HEK293 (cell line): ENCODE data around the gene MMP24OS.

Experiments
- BCL11B ChIP-seq: fragments of 450-650 bp; formaldehyde crosslinking; IDR thresholded peaks from 2 replicates; pipeline ENCODE4 v1.5.1; 2016; ENCODE audit warnings: low read depth, missing biosample characterization, missing genetic modification characterization
- MEIS1 ChIP-seq: sonication (generic); formaldehyde crosslinking; IDR thresholded peaks from 2 replicates; pipeline ENCODE4 v1.8.1; 2022; ENCODE audit warnings: missing genetic modification reagents, mild to moderate bottlenecking, borderline replicate concordance
- MYNN ChIP-seq: fragments of 450-650 bp; formaldehyde crosslinking; IDR thresholded peaks from 2 replicates; pipeline ENCODE4 v1.5.1; 2016; ENCODE audit warnings: missing biosample characterization, missing genetic modification characterization, borderline replicate concordance
- OVOL3 ChIP-seq: fragments of 450-650 bp; formaldehyde crosslinking; IDR thresholded peaks from 2 replicates; pipeline ENCODE4 v1.5.1; 2016; ENCODE audit warnings: missing biosample characterization, missing genetic modification characterization
- SCRT2 ChIP-seq: fragments of 450-650 bp; formaldehyde crosslinking; IDR thresholded peaks from 2 replicates; pipeline ENCODE4 v1.5.1; 2016; ENCODE audit warnings: missing biosample characterization, missing genetic modification characterization
- SETDB1 ChIP-seq: IDR thresholded peaks from one replicate; pipeline ENCODE4 v1.6.1; 2017; ENCODE audit warnings: mild to moderate bottlenecking, low read length, moderate library complexity, mixed read lengths; ENCODE audit not compliant: insufficient read length
- ZFP69B ChIP-seq: fragments of 450-650 bp; formaldehyde crosslinking; IDR thresholded peaks from 2 replicates; pipeline ENCODE4 v1.5.1; 2016; ENCODE audit warnings: missing biosample characterization, missing genetic modification characterization
- ZNF157 ChIP-seq: fragments of 450-650 bp; formaldehyde crosslinking; IDR thresholded peaks from 2 replicates; pipeline ENCODE4 v1.5.1; 2016; ENCODE audit warnings: missing biosample characterization, missing genetic modification characterization
- ZNF2 ChIP-seq: fragments of 450-650 bp; formaldehyde crosslinking; IDR thresholded peaks from 2 replicates; pipeline ENCODE4 v1.5.1; 2016; ENCODE audit warnings: missing biosample characterization, missing genetic modification characterization
- ZNF202 ChIP-seq: fragments of 450-650 bp; formaldehyde crosslinking; IDR thresholded peaks from 2 replicates; pipeline ENCODE4 v1.5.1; 2016; ENCODE audit warnings: missing biosample characterization, missing genetic modification characterization, borderline replicate concordance
- ZNF223 ChIP-seq: fragments of 450-650 bp; formaldehyde crosslinking; IDR thresholded peaks from 2 replicates; pipeline ENCODE4 v1.5.1; 2016; ENCODE audit warnings: missing biosample characterization, missing genetic modification characterization
- ZNF239 ChIP-seq: fragments of 450-650 bp; formaldehyde crosslinking; IDR thresholded peaks from 2 replicates; pipeline ENCODE4 v1.5.1; 2016; ENCODE audit warnings: missing biosample characterization, missing genetic modification characterization
- ZNF324 ChIP-seq: fragments of 450-650 bp; formaldehyde crosslinking; IDR thresholded peaks from 2 replicates; pipeline ENCODE4 v1.5.1; 2016; ENCODE audit warnings: missing biosample characterization, missing genetic modification characterization
- ZNF335 ChIP-seq: fragments of 450-650 bp; formaldehyde crosslinking; conservative IDR thresholded peaks from 2 replicates; pipeline ENCODE4 v1.5.1; 2016; ENCODE audit warnings: missing biosample characterization, missing genetic modification characterization
- ZNF391 ChIP-seq: fragments of 450-650 bp; formaldehyde crosslinking; IDR thresholded peaks from 2 replicates; pipeline ENCODE4 v1.5.1; 2016; ENCODE audit warnings: low read depth, missing biosample characterization, missing genetic modification characterization, borderline replicate concordance
- ZNF394 ChIP-seq: fragments of 450-650 bp; formaldehyde crosslinking; IDR thresholded peaks from 2 replicates; pipeline ENCODE4 v1.5.1; 2016; ENCODE audit warnings: missing biosample characterization, missing genetic modification characterization, mild to moderate bottlenecking, moderate library complexity, borderline replicate concordance
- ZNF416 ChIP-seq: fragments of 450-650 bp; formaldehyde crosslinking; IDR thresholded peaks from 2 replicates; pipeline ENCODE4 v1.5.1; 2016; ENCODE audit warnings: missing biosample characterization, missing genetic modification characterization
- ZNF501 ChIP-seq: fragments of 450-650 bp; formaldehyde crosslinking; IDR thresholded peaks from 2 replicates; pipeline ENCODE4 v1.5.1; 2016; ENCODE audit warnings: missing biosample characterization, missing genetic modification characterization
- ZNF571 ChIP-seq: fragments of 450-650 bp; formaldehyde crosslinking; IDR thresholded peaks from 2 replicates; pipeline ENCODE4 v1.5.0; 2017; ENCODE audit warnings: missing biosample characterization, missing genetic modification characterization
- ZNF596 ChIP-seq: fragments of 450-650 bp; IDR thresholded peaks from 2 replicates; pipeline ENCODE4 v1.5.0; 2018; ENCODE audit warnings: missing biosample characterization, mild to moderate bottlenecking, missing genetic modification characterization, moderate library complexity
- ZNF623 ChIP-seq: fragments of 450-650 bp; formaldehyde crosslinking; IDR thresholded peaks from 2 replicates; pipeline ENCODE4 v1.5.1; 2016; ENCODE audit warnings: missing biosample characterization, missing genetic modification characterization
- ZNF629 ChIP-seq: fragments of 450-650 bp; formaldehyde crosslinking; IDR thresholded peaks from 2 replicates; pipeline ENCODE4 v1.5.1; 2017; ENCODE audit warnings: missing biosample characterization, missing genetic modification characterization
- ZNF677 ChIP-seq: fragments of 450-650 bp; IDR thresholded peaks from 2 replicates; pipeline ENCODE4 v1.5.0; 2018; ENCODE audit warnings: missing biosample characterization, mild to moderate bottlenecking, missing genetic modification characterization, moderate library complexity
- ZNF701 ChIP-seq: fragments of 450-650 bp; formaldehyde crosslinking; IDR thresholded peaks from 2 replicates; pipeline ENCODE4 v1.5.1; 2016; ENCODE audit warnings: missing biosample characterization, missing genetic modification characterization
- ZNF707 ChIP-seq: fragments of 450-650 bp; formaldehyde crosslinking; IDR thresholded peaks from 2 replicates; pipeline ENCODE4 v1.5.1; 2016; ENCODE audit warnings: missing biosample characterization, missing genetic modification characterization
- ZNF747 ChIP-seq: fragments of 450-650 bp; formaldehyde crosslinking; IDR thresholded peaks from 2 replicates; pipeline ENCODE4 v1.5.1; 2016; ENCODE audit warnings: missing biosample characterization, missing genetic modification characterization
- ZNF76 ChIP-seq: fragments of 450-650 bp; formaldehyde crosslinking; IDR thresholded peaks from 2 replicates; pipeline ENCODE4; 2016; ENCODE audit warnings: low read depth, missing biosample characterization, missing genetic modification characterization, borderline replicate concordance
- ZNF791 ChIP-seq: fragments of 450-650 bp; formaldehyde crosslinking; IDR thresholded peaks from 2 replicates; pipeline ENCODE4 v1.5.1; 2016; ENCODE audit warnings: missing biosample characterization, missing genetic modification characterization
- TF ChIP-seq, protein P1 (sequence below): fragments of 450-650 bp; formaldehyde crosslinking; IDR thresholded peaks from 2 replicates; pipeline ENCODE4 v1.5.1; 2016; ENCODE audit warnings: missing biosample characterization, missing genetic modification characterization, low read depth
- TF ChIP-seq, protein P2 (sequence below): fragments of 450-650 bp; formaldehyde crosslinking; IDR thresholded peaks from 2 replicates; pipeline ENCODE4 v1.5.1; 2016; ENCODE audit warnings: missing biosample characterization, missing genetic modification characterization
- TF ChIP-seq, protein P3 (sequence below): fragments of 450-650 bp; formaldehyde crosslinking; conservative IDR thresholded peaks from 2 replicates; pipeline ENCODE4 v1.5.1; 2016; ENCODE audit warnings: low read depth, missing biosample characterization, missing genetic modification characterization
- TF ChIP-seq, protein P4 (sequence below): fragments of 450-650 bp; formaldehyde crosslinking; IDR thresholded peaks from 2 replicates; pipeline ENCODE4 v1.5.1; 2016; ENCODE audit warnings: missing biosample characterization, missing genetic modification characterization

MMP24OS gene

DNA sequence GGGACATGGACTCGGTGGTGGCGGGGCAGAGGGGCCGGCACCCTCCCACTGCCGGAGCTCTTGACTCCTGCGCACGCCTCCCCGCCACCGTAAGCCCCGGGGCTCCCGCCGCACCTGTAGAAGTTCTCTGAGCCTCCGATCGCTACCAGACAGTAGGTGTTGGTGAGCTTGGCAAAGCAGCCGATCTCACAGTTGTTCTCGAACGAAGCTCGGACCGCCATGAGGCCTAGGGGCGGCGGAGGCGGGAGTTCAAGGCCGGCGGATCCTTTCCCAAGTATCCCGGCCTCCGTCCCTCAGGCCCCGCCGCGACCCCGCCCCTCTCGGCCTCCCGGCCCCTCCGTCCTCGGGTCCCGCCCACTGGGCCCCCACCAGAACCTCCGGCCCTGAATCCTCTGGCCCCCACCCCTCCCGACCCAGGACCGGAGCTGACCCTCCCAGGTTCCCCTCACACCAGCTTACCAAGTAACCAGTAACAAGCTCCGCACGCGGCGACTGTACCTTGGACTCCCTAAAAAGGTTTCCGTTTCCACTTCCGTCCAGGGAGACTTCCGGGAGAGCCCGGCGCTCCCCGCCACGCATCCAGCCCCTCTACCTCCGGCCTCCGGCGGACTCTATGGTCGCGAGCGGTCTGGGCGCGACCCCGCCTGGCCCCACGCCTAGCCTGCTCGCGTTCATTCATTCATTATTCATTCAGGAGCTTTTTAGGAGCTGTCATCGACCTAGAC, 6.5 kb upstream of the MMP24OS start, which contains the start of gene EIF6 (continued):
- TF ChIP-seq ZNF707: no peak
- TF ChIP-seq MYNN (tag by site-specific recombination): no peak
- TF ChIP-seq ZNF747 (tag by site-specific recombination): no peak
- TF ChIP-seq, protein P1, sequence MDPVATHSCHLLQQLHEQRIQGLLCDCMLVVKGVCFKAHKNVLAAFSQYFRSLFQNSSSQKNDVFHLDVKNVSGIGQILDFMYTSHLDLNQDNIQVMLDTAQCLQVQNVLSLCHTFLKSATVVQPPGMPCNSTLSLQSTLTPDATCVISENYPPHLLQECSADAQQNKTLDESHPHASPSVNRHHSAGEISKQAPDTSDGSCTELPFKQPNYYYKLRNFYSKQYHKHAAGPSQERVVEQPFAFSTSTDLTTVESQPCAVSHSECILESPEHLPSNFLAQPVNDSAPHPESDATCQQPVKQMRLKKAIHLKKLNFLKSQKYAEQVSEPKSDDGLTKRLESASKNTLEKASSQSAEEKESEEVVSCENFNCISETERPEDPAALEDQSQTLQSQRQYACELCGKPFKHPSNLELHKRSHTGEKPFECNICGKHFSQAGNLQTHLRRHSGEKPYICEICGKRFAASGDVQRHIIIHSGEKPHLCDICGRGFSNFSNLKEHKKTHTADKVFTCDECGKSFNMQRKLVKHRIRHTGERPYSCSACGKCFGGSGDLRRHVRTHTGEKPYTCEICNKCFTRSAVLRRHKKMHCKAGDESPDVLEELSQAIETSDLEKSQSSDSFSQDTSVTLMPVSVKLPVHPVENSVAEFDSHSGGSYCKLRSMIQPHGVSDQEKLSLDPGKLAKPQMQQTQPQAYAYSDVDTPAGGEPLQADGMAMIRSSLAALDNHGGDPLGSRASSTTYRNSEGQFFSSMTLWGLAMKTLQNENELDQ: no peak
- TF ChIP-seq ZNF335: peak; percentile 80
- TF ChIP-seq ZNF623 (tag by site-specific recombination): no peak
- no peak for TF ChIP-seq OVOL3
- TF ChIP-seq, protein P2, sequence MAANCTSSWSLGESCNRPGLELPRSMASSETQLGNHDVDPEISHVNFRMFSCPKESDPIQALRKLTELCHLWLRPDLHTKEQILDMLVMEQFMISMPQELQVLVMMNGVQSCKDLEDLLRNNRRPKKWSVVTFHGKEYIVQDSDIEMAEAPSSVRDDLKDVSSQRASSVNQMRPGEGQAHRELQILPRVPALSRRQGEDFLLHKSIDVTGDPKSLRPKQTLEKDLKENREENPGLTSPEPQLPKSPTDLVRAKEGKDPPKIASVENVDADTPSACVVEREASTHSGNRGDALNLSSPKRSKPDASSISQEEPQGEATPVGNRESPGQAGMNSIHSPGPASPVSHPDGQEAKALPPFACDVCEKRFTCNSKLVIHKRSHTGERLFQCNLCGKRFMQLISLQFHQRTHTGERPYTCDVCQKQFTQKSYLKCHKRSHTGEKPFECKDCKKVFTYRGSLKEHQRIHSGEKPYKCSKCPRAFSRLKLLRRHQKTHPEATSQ (tag by site-specific recombination): 0 out of 2 replicates have a peak, but pooled peaks have one; percentile 11
- TF ChIP-seq BCL11B (tag by site-specific recombination): no peak
- TF ChIP-seq ZFP69B (tag by site-specific recombination): 0 out of 2 replicates have a peak, but pooled peaks have one; percentile 36
- no peak for TF ChIP-seq ZNF791 (tag by site-specific recombination)
- TF ChIP-seq ZNF701: no peak
- TF ChIP-seq ZNF202 (tag by site-specific recombination): no peak
- 0 out of 2 replicates have a peak, but pooled peaks have one; percentile 42 for TF ChIP-seq ZNF501 (tag by site-specific recombination)
- no peak for TF ChIP-seq ZNF223 (tag by site-specific recombination)
- TF ChIP-seq SCRT2 (tag by site-specific recombination): peak; percentile 91
- TF ChIP-seq, protein P3, sequence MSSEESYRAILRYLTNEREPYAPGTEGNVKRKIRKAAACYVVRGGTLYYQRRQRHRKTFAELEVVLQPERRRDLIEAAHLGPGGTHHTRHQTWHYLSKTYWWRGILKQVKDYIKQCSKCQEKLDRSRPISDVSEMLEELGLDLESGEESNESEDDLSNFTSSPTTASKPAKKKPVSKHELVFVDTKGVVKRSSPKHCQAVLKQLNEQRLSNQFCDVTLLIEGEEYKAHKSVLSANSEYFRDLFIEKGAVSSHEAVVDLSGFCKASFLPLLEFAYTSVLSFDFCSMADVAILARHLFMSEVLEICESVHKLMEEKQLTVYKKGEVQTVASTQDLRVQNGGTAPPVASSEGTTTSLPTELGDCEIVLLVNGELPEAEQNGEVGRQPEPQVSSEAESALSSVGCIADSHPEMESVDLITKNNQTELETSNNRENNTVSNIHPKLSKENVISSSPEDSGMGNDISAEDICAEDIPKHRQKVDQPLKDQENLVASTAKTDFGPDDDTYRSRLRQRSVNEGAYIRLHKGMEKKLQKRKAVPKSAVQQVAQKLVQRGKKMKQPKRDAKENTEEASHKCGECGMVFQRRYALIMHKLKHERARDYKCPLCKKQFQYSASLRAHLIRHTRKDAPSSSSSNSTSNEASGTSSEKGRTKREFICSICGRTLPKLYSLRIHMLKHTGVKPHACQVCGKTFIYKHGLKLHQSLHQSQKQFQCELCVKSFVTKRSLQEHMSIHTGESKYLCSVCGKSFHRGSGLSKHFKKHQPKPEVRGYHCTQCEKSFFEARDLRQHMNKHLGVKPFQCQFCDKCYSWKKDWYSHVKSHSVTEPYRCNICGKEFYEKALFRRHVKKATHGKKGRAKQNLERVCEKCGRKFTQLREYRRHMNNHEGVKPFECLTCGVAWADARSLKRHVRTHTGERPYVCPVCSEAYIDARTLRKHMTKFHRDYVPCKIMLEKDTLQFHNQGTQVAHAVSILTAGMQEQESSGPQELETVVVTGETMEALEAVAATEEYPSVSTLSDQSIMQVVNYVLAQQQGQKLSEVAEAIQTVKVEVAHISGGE (tag by site-specific recombination): peak; percentile 96
- TF ChIP-seq ZNF394 (tag by site-specific recombination): 0 out of 2 replicates have a peak, but pooled peaks have one; percentile 46
- TF ChIP-seq ZNF677: no peak
- TF ChIP-seq ZNF324 (tag by site-specific recombination): peak; percentile 15; the same call in 1 of the 2 replicates
- no peak for TF ChIP-seq ZNF391
- TF ChIP-seq MEIS1 (CRISPR knock-in tag): no peak
- no peak for TF ChIP-seq ZNF571
- 0 out of 2 replicates have a peak, but pooled peaks have one; percentile 58 for TF ChIP-seq ZNF629 (tag by site-specific recombination)
- TF ChIP-seq ZNF416: no peak
- no peak for TF ChIP-seq ZNF239 (tag by site-specific recombination)
- TF ChIP-seq ZNF596 (tag by site-specific recombination): no peak
- TF ChIP-seq ZNF2 (tag by site-specific recombination): peak; percentile 13; the same call in 1 of the 2 replicates
- TF ChIP-seq, protein P4, sequence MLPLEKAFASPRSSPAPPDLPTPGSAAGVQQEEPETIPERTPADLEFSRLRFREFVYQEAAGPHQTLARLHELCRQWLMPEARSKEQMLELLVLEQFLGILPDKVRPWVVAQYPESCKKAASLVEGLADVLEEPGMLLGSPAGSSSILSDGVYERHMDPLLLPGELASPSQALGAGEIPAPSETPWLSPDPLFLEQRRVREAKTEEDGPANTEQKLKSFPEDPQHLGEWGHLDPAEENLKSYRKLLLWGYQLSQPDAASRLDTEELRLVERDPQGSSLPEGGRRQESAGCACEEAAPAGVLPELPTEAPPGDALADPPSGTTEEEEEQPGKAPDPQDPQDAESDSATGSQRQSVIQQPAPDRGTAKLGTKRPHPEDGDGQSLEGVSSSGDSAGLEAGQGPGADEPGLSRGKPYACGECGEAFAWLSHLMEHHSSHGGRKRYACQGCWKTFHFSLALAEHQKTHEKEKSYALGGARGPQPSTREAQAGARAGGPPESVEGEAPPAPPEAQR (tag by site-specific recombination): no peak
- TF ChIP-seq SETDB1: no peak
- no peak for TF ChIP-seq ZNF157 (tag by site-specific recombination)
- TF ChIP-seq ZNF76 (tag by site-specific recombination): peak; percentile 86
